ENCODE measurements around the gene PDE10A. TPM values are rescaled to one million over a fixed set of nuclear protein-coding genes. Genes with fewer than 3 reads are reported as not detected.

The PDE10A gene
- total and polyA plus RNA-seq, 2 experiments from 2014 or later = 2.0 to 7.2 TPM

GRCh38 chr6:165480916-165481315, 182.1 kb downstream of the PDE10A start:
- TF ChIP-seq EZH2phosphoT487 (IDR thresholded peaks at IDR 0.05; ENCODE audit: low read depth, severe bottlenecking, unreplicated experiment) (no peak), EZH2 (IDR thresholded peaks at IDR 0.05; ENCODE audit: borderline replicate concordance) (no peak)
- TF ChIP-seq, protein P1, sequence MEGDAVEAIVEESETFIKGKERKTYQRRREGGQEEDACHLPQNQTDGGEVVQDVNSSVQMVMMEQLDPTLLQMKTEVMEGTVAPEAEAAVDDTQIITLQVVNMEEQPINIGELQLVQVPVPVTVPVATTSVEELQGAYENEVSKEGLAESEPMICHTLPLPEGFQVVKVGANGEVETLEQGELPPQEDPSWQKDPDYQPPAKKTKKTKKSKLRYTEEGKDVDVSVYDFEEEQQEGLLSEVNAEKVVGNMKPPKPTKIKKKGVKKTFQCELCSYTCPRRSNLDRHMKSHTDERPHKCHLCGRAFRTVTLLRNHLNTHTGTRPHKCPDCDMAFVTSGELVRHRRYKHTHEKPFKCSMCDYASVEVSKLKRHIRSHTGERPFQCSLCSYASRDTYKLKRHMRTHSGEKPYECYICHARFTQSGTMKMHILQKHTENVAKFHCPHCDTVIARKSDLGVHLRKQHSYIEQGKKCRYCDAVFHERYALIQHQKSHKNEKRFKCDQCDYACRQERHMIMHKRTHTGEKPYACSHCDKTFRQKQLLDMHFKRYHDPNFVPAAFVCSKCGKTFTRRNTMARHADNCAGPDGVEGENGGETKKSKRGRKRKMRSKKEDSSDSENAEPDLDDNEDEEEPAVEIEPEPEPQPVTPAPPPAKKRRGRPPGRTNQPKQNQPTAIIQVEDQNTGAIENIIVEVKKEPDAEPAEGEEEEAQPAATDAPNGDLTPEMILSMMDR (IDR thresholded peaks at IDR 0.05; ENCODE audit: poor library complexity) = no peak
- Histone ChIP-seq H3K4me1 (ENCODE audit: insufficient read depth) (no peaks in the 10 kb centered on the region), H3K9me2 (replicated peaks; ENCODE audit: insufficient read depth) (no peaks in the 10 kb centered on the region), H3K27ac (no peak overlapping the region), H3K79me2 (no peaks in the 10 kb centered on the region), H3K4me2 (no peak overlapping the region), H3K27me3 (no peaks in the 10 kb centered on the region), H3K4me3 (no peak overlapping the region), H4K20me1 (ENCODE audit: insufficient read depth, poor library complexity, severe bottlenecking) (no peaks in the 10 kb centered on the region), H3K9me3 (ENCODE audit: low read depth) (no peaks in the 10 kb centered on the region), H3K36me3 (replicated peaks; ENCODE audit: insufficient read depth, low read depth) (no peaks in the 10 kb centered on the region), H2AFZ (no peak overlapping the region)
- 93% methylated on average over 3 of the region's 3 CpGs for WGBS (ENCODE audit: low lambda C conversion rate, missing lambda C conversion rate)
- no peak for DNase-seq (ENCODE audit: low spot score)

- H3K27ac ChIP-seq = no peak overlapping the region
- no peak overlapping the region for H3K4me2 ChIP-seq
- H3K9me3 ChIP-seq (ENCODE audit: low read depth) = no peaks in the 10 kb centered on the region
Measured at GRCh38 chr6:165478581-165478980, 184.5 kb downstream of the PDE10A start.

DNA sequence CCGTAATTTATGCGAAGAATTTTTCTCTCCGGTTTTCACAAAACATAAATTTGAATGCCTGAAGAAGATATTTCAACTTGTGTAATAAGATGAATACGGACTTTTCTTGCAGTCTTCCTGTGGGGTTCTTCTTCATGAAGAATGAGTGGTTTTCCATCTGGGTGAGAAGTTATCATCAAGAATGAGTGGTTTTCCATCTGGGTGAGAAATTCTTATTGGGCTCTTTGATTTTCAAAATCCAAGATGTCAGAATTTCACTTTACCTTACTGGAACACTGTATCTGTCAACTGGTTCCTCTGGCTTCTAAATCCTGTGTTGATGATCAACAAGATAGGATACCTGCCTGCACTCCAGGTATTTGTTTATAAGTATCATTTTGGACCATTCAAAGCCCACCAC, 193.6 kb downstream of the PDE10A start:
- no peaks in the 10 kb centered on the region for H3K4me1 ChIP-seq (ENCODE audit: insufficient read depth)
- no peak for DNase-seq (ENCODE audit: low spot score)
- TF ChIP-seq EZH2 (IDR thresholded peaks at IDR 0.05; ENCODE audit: borderline replicate concordance) = no peak
- TF ChIP-seq, protein P1 (IDR thresholded peaks at IDR 0.05; ENCODE audit: poor library complexity) = no peak
- no peak for TF ChIP-seq EZH2phosphoT487 (IDR thresholded peaks at IDR 0.05; ENCODE audit: low read depth, severe bottlenecking, unreplicated experiment)
- no peak overlapping the region for H3K4me3 ChIP-seq
- no peaks in the 10 kb centered on the region for H3K27me3 ChIP-seq
- no peak overlapping the region for H3K27ac ChIP-seq
- H4K20me1 ChIP-seq (ENCODE audit: insufficient read depth, poor library complexity, severe bottlenecking) = no peaks in the 10 kb centered on the region
- no peak overlapping the region for H2AFZ ChIP-seq
- no peak overlapping the region for H3K4me2 ChIP-seq
- H3K36me3 ChIP-seq (replicated peaks; ENCODE audit: insufficient read depth, low read depth) = no peaks in the 10 kb centered on the region
- WGBS (ENCODE audit: low lambda C conversion rate, missing lambda C conversion rate) = 95% methylated on average over 4 of the region's 4 CpGs
- no peaks in the 10 kb centered on the region for H3K79me2 ChIP-seq
- H3K9me3 ChIP-seq (ENCODE audit: low read depth) = no peaks in the 10 kb centered on the region
- no peaks in the 10 kb centered on the region for H3K9me2 ChIP-seq (replicated peaks; ENCODE audit: insufficient read depth)

More at GRCh38 chr6:165478581-165478980, 184.5 kb downstream of the PDE10A start:
- Histone ChIP-seq H3K4me1 (ENCODE audit: insufficient read depth) (no peaks in the 10 kb centered on the region), H2AFZ (no peak overlapping the region), H3K4me3 (no peak overlapping the region), H3K79me2 (no peaks in the 10 kb centered on the region), H4K20me1 (ENCODE audit: insufficient read depth, poor library complexity, severe bottlenecking) (no peaks in the 10 kb centered on the region), H3K27me3 (no peaks in the 10 kb centered on the region), H3K9me2 (replicated peaks; ENCODE audit: insufficient read depth) (no peaks in the 10 kb centered on the region), H3K36me3 (replicated peaks; ENCODE audit: insufficient read depth, low read depth) (no peaks in the 10 kb centered on the region)
- 93% methylated on average over 1 of the region's 1 CpG for WGBS (ENCODE audit: low lambda C conversion rate, missing lambda C conversion rate)
- DNase-seq (ENCODE audit: low spot score) = no peak
- no peak for TF ChIP-seq EZH2 (IDR thresholded peaks at IDR 0.05; ENCODE audit: borderline replicate concordance)
- TF ChIP-seq EZH2phosphoT487 (IDR thresholded peaks at IDR 0.05; ENCODE audit: low read depth, severe bottlenecking, unreplicated experiment) = no peak
- TF ChIP-seq, protein P1 (IDR thresholded peaks at IDR 0.05; ENCODE audit: poor library complexity) = no peak
